Pancreas (tissue), 10 donors: ENCODE results near the gene UBL3. TPM values are rescaled to one million over a fixed set of nuclear protein-coding genes. Genes with fewer than 3 reads are reported as not detected.

Experiments used
- ATAC-seq, 4 donors: fragments of 200-7000 bp; cut with Tn5 transposase; one replicate each; pipeline versions ENCODE4 v1.8.0 to v1.9.1; 2020; ENCODE audit warnings: mild to moderate bottlenecking in 4 of 4, moderate library complexity in 4 of 4
- DNase-seq, 6 donors: peaks; one replicate each; pipeline ENCODE4 v3.0.0-alpha.2; 2020
- FAIRE-seq: peaks from 2 replicates; lab custom pipeline; 2012; peaks lifted over from hg19 to GRCh38; lab: Jason Lieb, UNC
- H3K27ac ChIP-seq, 4 donors: fragments of 200-600 bp; sonication (generic); 1 replicate in 3 of 4; 2 replicates in 1 of 4; pipeline versions ENCODE4 v1.5.0 to v1.8.0; 2020
- H3K27me3 ChIP-seq, 4 donors: fragments of 200-600 bp; one replicate each; pipeline ENCODE4 v1.8.0; 2021
- H3K36me3 ChIP-seq, 3 donors: fragments of 200-600 bp; sonication (generic) in 1 of 3; one replicate each; pipeline versions ENCODE4 v1.5.0 to v1.8.0; 2020 to 2021
- H3K4me1 ChIP-seq, 3 donors: fragments of 200-600 bp; one replicate each; pipeline ENCODE4 v1.8.0; 2021
- H3K4me3 ChIP-seq, 4 donors: fragments of 200-600 bp; sonication (generic) in 2 of 4; one replicate each; pipeline versions ENCODE4 v1.5.0 to v1.8.0; 2020 to 2021
- H3K9me3 ChIP-seq, 4 donors: fragments of 200-600 bp; one replicate each; pipeline ENCODE4 v1.8.0; 2021
- CTCF ChIP-seq, 4 donors: fragments of 200-600 bp; sonication (generic) in 3 of 4; IDR thresholded peaks; one replicate each; pipeline versions ENCODE4 v1.5.0 to v1.8.0; 2021; ENCODE audit warnings: antibody characterized with exemption in 4 of 4
- WGBS, 2 donors: extraction: QIAGEN DNeasy Blood & Tissue Kit; methylation state at CpG; one replicate each; pipeline ENCODE4 v1.1.7; 2013; 5-methylcytosine and 5-hydroxymethylcytosine counted together
- intact Hi-C, 3 donors: fragments of 100-400 bp; cut with DNase I; formaldehyde crosslinking; loops; one replicate each; pipeline versions ENCODE4 v1.11.1 to v1.14.2; 2022
- polyA plus RNA-seq, 2 donors: library from polyadenylated mRNA; stranded (reverse); fragments of 200-250 nt; gene quantifications; one replicate each; pipeline ENCODE4 v1.2.3, GENCODE V29; 2013
- total RNA-seq, 6 donors: library from RNA; stranded (reverse); fragmentation: NEBNext Ultra II Directional in 4 of 6; extraction: Animal tissue kit (Norgen Biotek cat#: 25700) in 4 of 6; gene quantifications; one replicate each; pipeline versions ENCODE4 v1.2.1 to v1.2.4, GENCODE V29; 2021 to 2023
- donor health status: healthy with polysubstance abuse.
- donor health status: DM: no; HTN: no; CAD: no; lungs with moderate emphysema.
- donor health status: DM: no; HTN: no; CAD: no.
- donor health status: control.
- donor health status: control.
- donor health status: Bipolar disorder and iron deficiency.
- donor health status: DM: yes; HTN: yes; CAD: no.
- donor health status: DM: no; HTN: no; CAD: no.
- donor health status: DM: no; HTN: no; CAD: no.
- donor health status: DM: yes; HTN: yes; CAD: no.

The UBL3 gene
- total RNA-seq (10 to 100 TPM; 18.8 to 31.5 (median 23.1) TPM), polyA plus RNA-seq (10 to 100 TPM in 1 of 2 donors, 1 to 10 TPM in 1; 9.7 to 25.9 TPM)

- peak within 1 kb of the TSS; percentile 96 to 98 (median 98) for H3K27ac ChIP-seq
- H3K4me1 ChIP-seq, result peaks cover 0 to 11% (median 7%) of the 10 kb centered on the region in 3 donors
- no peaks in the 10 kb centered on the region for H3K9me3 ChIP-seq
- no peaks in the 10 kb centered on the region for H3K27me3 ChIP-seq
- no peak for TF ChIP-seq CTCF (IDR thresholded peaks at IDR 0.05)
- intact Hi-C loops, result no loop called here
- ATAC-seq (peak; percentile 88 to 93 (median 90)), FAIRE-seq (no peak), DNase-seq (peak; percentile 96 to 98 (median 97))
- WGBS, 2 donors, result 0% methylated on average over 50 to 64 of the region's 64 CpGs
- peak within 1 kb of the TSS; percentile 47 to 93 (median 74) for H3K4me3 ChIP-seq
- no peaks in the 10 kb centered on the region for H3K36me3 ChIP-seq
Measured at GRCh38 chr13:29850213-29850898, at the start of gene UBL3. UBL3 (minus strand) TSS chr13:29850617; CDS start chr13:29849538, 1,079 bp downstream.

- Histone ChIP-seq H3K4me3 (no peak overlapping the region), H3K36me3 (no peaks in the 10 kb centered on the region), H3K9me3 (no peaks in the 10 kb centered on the region), H3K4me1 (peaks cover 0 to 9% (median 8%) of the 10 kb centered on the region in 3 donors), H3K27ac (no peak overlapping the region), H3K27me3 (no peaks in the 10 kb centered on the region)
- ATAC-seq, result peak in 1 of 4 donors; percentile 40
- FAIRE-seq, result no peak
- WGBS, 2 donors, result 67 to 76% methylated on average over 4 of the region's 4 CpGs
- TF ChIP-seq CTCF (IDR thresholded peaks at IDR 0.05), result no peak
- no peak for DNase-seq
- intact Hi-C loops, result no loop called here
Measured at GRCh38 chr13:29897102-29897501, 46.7 kb upstream of the UBL3 start.

- Histone ChIP-seq H3K36me3 (no peaks in the 10 kb centered on the region), H3K4me3 (no peak overlapping the region), H3K27ac (no peak overlapping the region), H3K9me3 (no peaks in the 10 kb centered on the region), H3K27me3 (no peaks in the 10 kb centered on the region), H3K4me1 (peaks cover 0 to 6% (median 6%) of the 10 kb centered on the region in 3 donors)
- intact Hi-C loops, result no loop called here
- no peak for FAIRE-seq
- no peak for ATAC-seq
- TF ChIP-seq CTCF (IDR thresholded peaks at IDR 0.05), result no peak
- no peak for DNase-seq
Measured at GRCh38 chr13:29893438-29893837, 43.0 kb upstream of the UBL3 start.

GRCh38 chr13:29892151-29892550 is 41.7 kb upstream of the UBL3 start:
- Histone ChIP-seq H3K36me3 (no peaks in the 10 kb centered on the region), H3K9me3 (no peaks in the 10 kb centered on the region), H3K27ac (no peak overlapping the region), H3K4me1 (peaks cover 0 to 6% (median 6%) of the 10 kb centered on the region in 3 donors), H3K27me3 (no peaks in the 10 kb centered on the region), H3K4me3 (no peak overlapping the region)
- DNase-seq (no peak), ATAC-seq (peak in 2 of 4 donors; percentile 59 to 67), FAIRE-seq (no peak)
- WGBS, 2 donors, result 77 to 80% methylated on average over 10 of the region's 10 CpGs
- intact Hi-C loops, result no loop called here
- no peak for TF ChIP-seq CTCF (IDR thresholded peaks at IDR 0.05)

- no peaks in the 10 kb centered on the region for H3K27me3 ChIP-seq
- H3K27ac ChIP-seq, result no peak overlapping the region
- WGBS, 2 donors, result 92 to 97% methylated on average over 3 of the region's 3 CpGs
- no peaks in the 10 kb centered on the region for H3K9me3 ChIP-seq
- FAIRE-seq (no peak), DNase-seq (no peak), ATAC-seq (no peak)
- H3K36me3 ChIP-seq, result no peaks in the 10 kb centered on the region
- H3K4me1 ChIP-seq, result peaks cover 0 to 6% (median 6%) of the 10 kb centered on the region in 3 donors
- intact Hi-C loops, result no loop called here
- TF ChIP-seq CTCF (IDR thresholded peaks at IDR 0.05), result no peak
- H3K4me3 ChIP-seq, result no peak overlapping the region
Measured at GRCh38 chr13:29889111-29889510, 38.7 kb upstream of the UBL3 start.
